Heart left ventricle (tissue), 13 donors: ENCODE measurements around the gene PI4K2A.

Experiments
- CTCF ChIP-seq, 12 donors: fragments of 200-600 bp; sonication (generic) in 4 of 12; IDR thresholded peaks; one replicate each; pipeline versions ENCODE4 v1.5.0 to v1.8.0; 2018 to 2022; ENCODE audit warnings: antibody characterized with exemption in 12 of 12, mild to moderate bottlenecking in 5 of 12
- POLR2A ChIP-seq, 2 donors: fragments of 450-650 bp; IDR thresholded peaks; one replicate each; pipeline ENCODE4 v1.6.1; 2017; ENCODE audit warnings: antibody characterized with exemption in 2 of 2, mild to moderate bottlenecking in 2 of 2, moderate library complexity in 2 of 2
- donor health status: ischemic (EF 13 %, LVEDD 7.1; RV severe dilation, severe dysfunction).
- donor health status: DM: no; HTN: yes; CAD: no.
- donor health status: DM: no; HTN: no; CAD: no.
- donor health status: ischemic (EF 25% LVEDD 6.9; RV normal size, moderate dysfunction).
- donor health status: ischemic (EF 25% LVEDD 5.7; RV mildly dilated, moderate dysfunction).
- donor health status: ischemic (EF 35%, LVEDD 5.7; RV mildly dilated, moderate dysfunction).
- donor health status: nonischemic (EF 11% LVEDD 7.7; RV severe dilation, severe dysfunction).
- donor health status: DM: yes; HTN: yes; CAD: no.
- donor health status: PGD.
- donor health status: ischemic (EF 29% LVEDD 5.4; RV normal size, mild dysfunction).
- donor health status: nonischemic (EF 23%, LVEDD 6.1; RV moderate dilation, normal function).

- TF ChIP-seq CTCF (IDR thresholded peaks at IDR 0.05) (no peak), POLR2A (IDR thresholded peaks at IDR 0.05) (peak in 1 of 2 donors; percentile 17)
Observed at GRCh38 chr10:97601268-97602215, 38.9 kb upstream of the PI4K2A start.
